Mesodermal cell (in vitro differentiated cells): ENCODE data around the gene SH3BP5.

ENCODE experiments used
- H3K27ac ChIP-seq: 2 replicates; pipeline ENCODE4 v1.7.0; 2013; ENCODE audit warnings: mild to moderate bottlenecking, low read depth, low read length, moderate library complexity; ENCODE audit not compliant: severe bottlenecking
- H3K36me3 ChIP-seq: 2 replicates; pipeline ENCODE4 v1.7.1; 2013; ENCODE audit warnings: mild to moderate bottlenecking, low read length, moderate library complexity; ENCODE audit not compliant: control insufficient read depth, insufficient read depth
- H3K4me1 ChIP-seq: one replicate; pipeline ENCODE4 v1.7.1; 2013; ENCODE audit warnings: mild to moderate bottlenecking, low read length; ENCODE audit not compliant: insufficient read depth, control insufficient read depth, poor library complexity, severe bottlenecking
- H3K4me3 ChIP-seq: 2 replicates; pipeline ENCODE4 v1.7.0; 2013; ENCODE audit warnings: low read length, control low read depth, mild to moderate bottlenecking; ENCODE audit not compliant: insufficient read depth, poor library complexity, severe bottlenecking; ENCODE audit errors: extremely low read depth
- H3K9me3 ChIP-seq: 2 replicates; pipeline ENCODE4 v1.7.1; 2013; ENCODE audit warnings: mild to moderate bottlenecking, low read length, moderate library complexity; ENCODE audit not compliant: control insufficient read depth
- WGBS, 2 experiments: methylation state at CpG; one replicate each; pipeline ENCODE4 v1.1.5; 2013; ENCODE audit warnings: missing lambda C conversion rate in 2 of 2; ENCODE audit not compliant: insufficient coverage in 2 of 2; 5-methylcytosine and 5-hydroxymethylcytosine counted together

Gene SH3BP5

GRCh38 chr3:15310491-15311370, 21.7 kb downstream of the SH3BP5 start:
- 55 to 79% methylated on average over 4 of the region's 6 CpGs for WGBS, 2 experiments
- Histone ChIP-seq H3K36me3 (no peaks in the 10 kb centered on the region), H3K27ac (peak overlapping the region; percentile 96), H3K4me3 (no peak overlapping the region), H3K4me1 (peaks cover 65% of the 10 kb centered on the region), H3K9me3 (no peaks in the 10 kb centered on the region)

GRCh38 chr3:15309662-15310335, 22.6 kb downstream of the SH3BP5 start:
- Histone ChIP-seq H3K27ac (peak overlapping the region; percentile 96), H3K4me1 (peaks cover 67% of the 10 kb centered on the region)

GRCh38 chr3:15307580-15307979, 24.8 kb downstream of the SH3BP5 start:
- Histone ChIP-seq H3K27ac (no peak overlapping the region), H3K4me1 (peaks cover 70% of the 10 kb centered on the region), H3K9me3 (no peaks in the 10 kb centered on the region), H3K36me3 (peaks cover 18% of the 10 kb centered on the region), H3K4me3 (no peak overlapping the region)
- WGBS, 2 experiments: 94 to 98% methylated on average over 6 to 10 of the region's 11 CpGs

More at GRCh38 chr3:15309662-15310335, 22.6 kb downstream of the SH3BP5 start:
- Histone ChIP-seq H3K9me3 (no peaks in the 10 kb centered on the region), H3K4me3 (no peak overlapping the region), H3K36me3 (no peaks in the 10 kb centered on the region)
- 100% methylated on average over 1 of the region's 6 CpGs; no CpG with 5 or more reads in 1 of the 2 experiments for WGBS, 2 experiments

GRCh38 chr3:15306979-15307359, 25.4 kb downstream of the SH3BP5 start:
- WGBS, 2 experiments: 100% methylated on average over 4 of the region's 5 CpGs
- H3K36me3 ChIP-seq: peaks cover 23% of the 10 kb centered on the region
- H3K9me3 ChIP-seq: no peaks in the 10 kb centered on the region
- peak overlapping the region; percentile 33 for H3K27ac ChIP-seq
- H3K4me3 ChIP-seq: no peak overlapping the region
- peaks cover 69% of the 10 kb centered on the region for H3K4me1 ChIP-seq

GRCh38 chr3:15305359-15305844, 27.0 kb downstream of the SH3BP5 start:
- 27 to 42% methylated on average over 4 to 6 of the region's 6 CpGs for WGBS, 2 experiments
- no peaks in the 10 kb centered on the region for H3K9me3 ChIP-seq
- H3K4me3 ChIP-seq: no peak overlapping the region
- peaks cover 36% of the 10 kb centered on the region for H3K36me3 ChIP-seq
- peak overlapping the region; percentile 89 for H3K27ac ChIP-seq
- peaks cover 69% of the 10 kb centered on the region for H3K4me1 ChIP-seq

- Histone ChIP-seq H3K4me3 (no peak overlapping the region), H3K4me1 (peaks cover 60% of the 10 kb centered on the region), H3K36me3 (peaks cover 41% of the 10 kb centered on the region), H3K27ac (no peak overlapping the region), H3K9me3 (no peaks in the 10 kb centered on the region)
- 100% methylated on average over 12 to 13 of the region's 13 CpGs for WGBS, 2 experiments
These were observed 28.7 kb downstream of the SH3BP5 start for GRCh38 chr3:15303728-15304127.

- peaks cover 43% of the 10 kb centered on the region for H3K36me3 ChIP-seq
- no peak overlapping the region for H3K27ac ChIP-seq
- 90 to 91% methylated on average over 8 of the region's 8 CpGs for WGBS, 2 experiments
- H3K4me1 ChIP-seq: peaks cover 57% of the 10 kb centered on the region
- no peaks in the 10 kb centered on the region for H3K9me3 ChIP-seq
- no peak overlapping the region for H3K4me3 ChIP-seq
These were observed 29.2 kb downstream of the SH3BP5 start for GRCh38 chr3:15303216-15303615.

- Histone ChIP-seq H3K4me1 (peaks cover 44% of the 10 kb centered on the region), H3K9me3 (no peaks in the 10 kb centered on the region), H3K27ac (no peak overlapping the region), H3K36me3 (peaks cover 52% of the 10 kb centered on the region), H3K4me3 (no peak overlapping the region)
- WGBS, 2 experiments: 95 to 100% methylated on average over 6 to 7 of the region's 7 CpGs
These were observed 30.6 kb downstream of the SH3BP5 start for GRCh38 chr3:15301761-15302160.

GRCh38 chr3:15300323-15301078, 31.9 kb downstream of the SH3BP5 start:
- WGBS, 2 experiments: no CpG with 5 or more reads among the region's 8 CpGs
- no peak overlapping the region for H3K4me3 ChIP-seq
- H3K4me1 ChIP-seq: peaks cover 42% of the 10 kb centered on the region
- H3K27ac ChIP-seq: peak overlapping the region; percentile 62
- no peaks in the 10 kb centered on the region for H3K9me3 ChIP-seq
- peaks cover 64% of the 10 kb centered on the region for H3K36me3 ChIP-seq

GRCh38 chr3:15299036-15299435, 33.4 kb downstream of the SH3BP5 start:
- no peaks in the 10 kb centered on the region for H3K9me3 ChIP-seq
- 100% methylated on average over 1 to 3 of the region's 3 CpGs for WGBS, 2 experiments
- peaks cover 28% of the 10 kb centered on the region for H3K4me1 ChIP-seq
- no peak overlapping the region for H3K4me3 ChIP-seq
- H3K36me3 ChIP-seq: peaks cover 70% of the 10 kb centered on the region
- no peak overlapping the region for H3K27ac ChIP-seq
